K562 (cell line): ENCODE results near the gene PPP1CC. TPM values are rescaled to one million over a fixed set of nuclear protein-coding genes. Genes with fewer than 3 reads are reported as not detected.

ENCODE experiments used
- CEBPG ChIP-seq, 3 experiments: fragments of 200-800 bp in 1 of 3; sonication (Bioruptor generic) in 1 of 3; sonication (generic) in 1 of 3; formaldehyde crosslinking in 1 of 3; IDR thresholded peaks in 2 of 3; conservative IDR thresholded peaks in 1 of 3; 2 replicates each; pipeline versions ENCODE4 v1.6.1 to v1.8.0; 2016 to 2022; ENCODE audit warnings: missing compliant biosample characterization in 2 of 3, missing genetic modification characterization in 2 of 3, mild to moderate bottlenecking in 1 of 3, missing genetic modification reagents in 1 of 3
- ESRRB ChIP-seq: fragments of 250-450 bp; sonication (Bioruptor Pico); IDR thresholded peaks from 2 replicates; pipeline ENCODE4 v1.5.0; 2020; ENCODE audit warnings: mild to moderate bottlenecking, moderate library complexity, borderline replicate concordance
- MAFK ChIP-seq: IDR thresholded peaks from 2 replicates; pipeline ENCODE4 v1.6.1; 2011; ENCODE audit warnings: low read length, improper control_type of control experiment
- POLR3G ChIP-seq: IDR thresholded peaks from 2 replicates; pipeline ENCODE4 v1.6.1; 2011; ENCODE audit not compliant: insufficient read length, insufficient replicate concordance; ENCODE audit errors: extremely low read depth
- RAD21 ChIP-seq, 2 experiments: fragments of 250-450 bp in 1 of 2; fragments of 450-650 bp in 1 of 2; sonication (Bioruptor Pico) in 1 of 2; formaldehyde crosslinking in 1 of 2; IDR thresholded peaks in 1 of 2; conservative IDR thresholded peaks in 1 of 2; 2 replicates each; pipeline versions ENCODE4 v1.4.0 to v1.8.0; 2020 to 2022; ENCODE audit warnings: mild to moderate bottlenecking in 2 of 2, moderate library complexity in 1 of 2
- RB1 ChIP-seq: fragments of 450-650 bp; IDR thresholded peaks from 2 replicates; pipeline ENCODE4 v1.6.1; 2017; ENCODE audit warnings: low read depth, mild to moderate bottlenecking
- SMARCA5 ChIP-seq: fragments of 450-650 bp; IDR thresholded peaks from 2 replicates; pipeline ENCODE4 v1.6.1; 2016
- ZFP30 ChIP-seq: fragments of 250-450 bp; sonication (Bioruptor Pico); IDR thresholded peaks from 2 replicates; pipeline ENCODE4 v1.8.0; 2022; ENCODE audit warnings: moderate library complexity, mild to moderate bottlenecking, inconsistent platforms, borderline replicate concordance
- polyA plus RNA-seq, 8 experiments: library from polyadenylated mRNA; depleted of rRNA in 4 of 8; stranded (reverse) in 5 of 8; unstranded in 3 of 8; fragments of >200 nt; fragmentation: Nextera tagmentation in 2 of 8; fragmentation: Illumina TruSeq in 1 of 8; extraction: Ambion mirVana in 2 of 8; extraction: Trizol in 1 of 8; gene quantifications; 2 replicates each; pipeline versions ENCODE4 v1.2.1 to v1.2.3, GENCODE V29; 2011 to 2014; ENCODE audit warnings: inconsistent platforms in 1 of 8, missing spikeins in 1 of 8
- total RNA-seq, 7 experiments: library from RNA; depleted of rRNA in 6 of 7; stranded (reverse); fragments of >200 nt in 6 of 7; fragmentation: Illumina TruSeq in 2 of 7; extraction: Trizol in 2 of 7; gene quantifications; 2 replicates each; pipeline versions ENCODE4 v1.2.1 to v1.2.3, GENCODE V29; 2011 to 2021; ENCODE audit warnings: low replicate concordance in 1 of 7
- TF ChIP-seq, protein P1 (sequence below): sonication (generic); formaldehyde crosslinking; IDR thresholded peaks from 2 replicates; pipeline ENCODE4 v1.8.0; 2023; ENCODE audit warnings: mild to moderate bottlenecking, missing genetic modification reagents
- TF ChIP-seq, protein P2 (sequence below): fragments of 250-450 bp; sonication (Bioruptor Pico); IDR thresholded peaks from 2 replicates; pipeline ENCODE4 v1.8.0; 2021; ENCODE audit warnings: moderate library complexity, mild to moderate bottlenecking, inconsistent platforms
- TF ChIP-seq, protein P3 (sequence below): fragments of 450-650 bp; IDR thresholded peaks from 2 replicates; pipeline ENCODE4 v1.6.1; 2016; ENCODE audit warnings: mild to moderate bottlenecking, moderate library complexity

Gene PPP1CC
- total and polyA plus RNA-seq, 9 of the 15 experiments (the other 6 are each of a cell fraction or from before 2014, with no cell fraction given), result 67.4 to 286 (median 195) TPM

DNA sequence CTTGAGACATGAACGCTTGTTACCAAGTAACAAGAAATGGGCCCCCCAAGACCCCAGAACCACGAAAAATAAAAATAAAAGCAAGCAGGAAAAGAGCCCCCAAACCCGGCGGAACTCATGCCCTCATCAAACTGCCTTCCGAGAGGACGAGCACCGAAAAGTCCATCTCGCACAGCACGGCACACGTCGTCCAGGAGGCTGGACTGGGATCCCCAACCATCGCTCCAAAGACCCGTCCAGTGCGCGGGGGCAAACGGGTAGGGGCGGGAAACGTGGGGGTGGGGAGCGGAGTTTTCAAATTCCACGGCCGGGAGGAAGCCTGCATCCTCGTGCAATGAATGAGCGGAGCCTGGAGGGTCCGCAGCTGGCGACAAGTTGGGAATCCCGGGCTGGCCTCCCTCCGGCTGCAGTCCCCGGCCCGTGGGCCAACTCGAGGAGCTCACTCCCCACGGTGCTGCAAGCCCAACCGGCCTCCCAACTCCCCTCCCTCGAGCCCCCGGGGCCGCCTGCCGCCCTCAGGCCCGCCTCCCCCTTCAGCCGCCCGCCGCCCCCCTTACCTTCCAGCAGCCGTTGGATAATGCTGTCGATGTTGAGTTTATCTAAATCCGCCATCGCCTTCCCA is 484 bp downstream of the PPP1CC start (continued):
- no peak for TF ChIP-seq POLR3G
- no peak for TF ChIP-seq RAD21 (CRISPR knock-in tag; conservative IDR thresholded peaks at IDR 0.05 in 1 of 2, IDR thresholded peaks at IDR 0.05 in 1 of 2)
- TF ChIP-seq, protein P1, sequence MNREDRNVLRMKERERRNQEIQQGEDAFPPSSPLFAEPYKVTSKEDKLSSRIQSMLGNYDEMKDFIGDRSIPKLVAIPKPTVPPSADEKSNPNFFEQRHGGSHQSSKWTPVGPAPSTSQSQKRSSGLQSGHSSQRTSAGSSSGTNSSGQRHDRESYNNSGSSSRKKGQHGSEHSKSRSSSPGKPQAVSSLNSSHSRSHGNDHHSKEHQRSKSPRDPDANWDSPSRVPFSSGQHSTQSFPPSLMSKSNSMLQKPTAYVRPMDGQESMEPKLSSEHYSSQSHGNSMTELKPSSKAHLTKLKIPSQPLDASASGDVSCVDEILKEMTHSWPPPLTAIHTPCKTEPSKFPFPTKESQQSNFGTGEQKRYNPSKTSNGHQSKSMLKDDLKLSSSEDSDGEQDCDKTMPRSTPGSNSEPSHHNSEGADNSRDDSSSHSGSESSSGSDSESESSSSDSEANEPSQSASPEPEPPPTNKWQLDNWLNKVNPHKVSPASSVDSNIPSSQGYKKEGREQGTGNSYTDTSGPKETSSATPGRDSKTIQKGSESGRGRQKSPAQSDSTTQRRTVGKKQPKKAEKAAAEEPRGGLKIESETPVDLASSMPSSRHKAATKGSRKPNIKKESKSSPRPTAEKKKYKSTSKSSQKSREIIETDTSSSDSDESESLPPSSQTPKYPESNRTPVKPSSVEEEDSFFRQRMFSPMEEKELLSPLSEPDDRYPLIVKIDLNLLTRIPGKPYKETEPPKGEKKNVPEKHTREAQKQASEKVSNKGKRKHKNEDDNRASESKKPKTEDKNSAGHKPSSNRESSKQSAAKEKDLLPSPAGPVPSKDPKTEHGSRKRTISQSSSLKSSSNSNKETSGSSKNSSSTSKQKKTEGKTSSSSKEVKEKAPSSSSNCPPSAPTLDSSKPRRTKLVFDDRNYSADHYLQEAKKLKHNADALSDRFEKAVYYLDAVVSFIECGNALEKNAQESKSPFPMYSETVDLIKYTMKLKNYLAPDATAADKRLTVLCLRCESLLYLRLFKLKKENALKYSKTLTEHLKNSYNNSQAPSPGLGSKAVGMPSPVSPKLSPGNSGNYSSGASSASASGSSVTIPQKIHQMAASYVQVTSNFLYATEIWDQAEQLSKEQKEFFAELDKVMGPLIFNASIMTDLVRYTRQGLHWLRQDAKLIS (CRISPR knock-in tag), result 0 out of 2 replicates have a peak, but pooled peaks have one; percentile 5
- TF ChIP-seq ESRRB (CRISPR knock-in tag), result no peak
- no peak for TF ChIP-seq SMARCA5
- TF ChIP-seq MAFK, result no peak
- TF ChIP-seq, protein P2, sequence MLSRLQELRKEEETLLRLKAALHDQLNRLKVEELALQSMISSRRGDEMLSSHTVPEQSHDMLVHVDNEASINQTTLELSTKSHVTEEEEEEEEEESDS (CRISPR knock-in tag), result no peak
- no peak for TF ChIP-seq ZFP30 (CRISPR knock-in tag)
- no peak for TF ChIP-seq RB1
- TF ChIP-seq, protein P3, sequence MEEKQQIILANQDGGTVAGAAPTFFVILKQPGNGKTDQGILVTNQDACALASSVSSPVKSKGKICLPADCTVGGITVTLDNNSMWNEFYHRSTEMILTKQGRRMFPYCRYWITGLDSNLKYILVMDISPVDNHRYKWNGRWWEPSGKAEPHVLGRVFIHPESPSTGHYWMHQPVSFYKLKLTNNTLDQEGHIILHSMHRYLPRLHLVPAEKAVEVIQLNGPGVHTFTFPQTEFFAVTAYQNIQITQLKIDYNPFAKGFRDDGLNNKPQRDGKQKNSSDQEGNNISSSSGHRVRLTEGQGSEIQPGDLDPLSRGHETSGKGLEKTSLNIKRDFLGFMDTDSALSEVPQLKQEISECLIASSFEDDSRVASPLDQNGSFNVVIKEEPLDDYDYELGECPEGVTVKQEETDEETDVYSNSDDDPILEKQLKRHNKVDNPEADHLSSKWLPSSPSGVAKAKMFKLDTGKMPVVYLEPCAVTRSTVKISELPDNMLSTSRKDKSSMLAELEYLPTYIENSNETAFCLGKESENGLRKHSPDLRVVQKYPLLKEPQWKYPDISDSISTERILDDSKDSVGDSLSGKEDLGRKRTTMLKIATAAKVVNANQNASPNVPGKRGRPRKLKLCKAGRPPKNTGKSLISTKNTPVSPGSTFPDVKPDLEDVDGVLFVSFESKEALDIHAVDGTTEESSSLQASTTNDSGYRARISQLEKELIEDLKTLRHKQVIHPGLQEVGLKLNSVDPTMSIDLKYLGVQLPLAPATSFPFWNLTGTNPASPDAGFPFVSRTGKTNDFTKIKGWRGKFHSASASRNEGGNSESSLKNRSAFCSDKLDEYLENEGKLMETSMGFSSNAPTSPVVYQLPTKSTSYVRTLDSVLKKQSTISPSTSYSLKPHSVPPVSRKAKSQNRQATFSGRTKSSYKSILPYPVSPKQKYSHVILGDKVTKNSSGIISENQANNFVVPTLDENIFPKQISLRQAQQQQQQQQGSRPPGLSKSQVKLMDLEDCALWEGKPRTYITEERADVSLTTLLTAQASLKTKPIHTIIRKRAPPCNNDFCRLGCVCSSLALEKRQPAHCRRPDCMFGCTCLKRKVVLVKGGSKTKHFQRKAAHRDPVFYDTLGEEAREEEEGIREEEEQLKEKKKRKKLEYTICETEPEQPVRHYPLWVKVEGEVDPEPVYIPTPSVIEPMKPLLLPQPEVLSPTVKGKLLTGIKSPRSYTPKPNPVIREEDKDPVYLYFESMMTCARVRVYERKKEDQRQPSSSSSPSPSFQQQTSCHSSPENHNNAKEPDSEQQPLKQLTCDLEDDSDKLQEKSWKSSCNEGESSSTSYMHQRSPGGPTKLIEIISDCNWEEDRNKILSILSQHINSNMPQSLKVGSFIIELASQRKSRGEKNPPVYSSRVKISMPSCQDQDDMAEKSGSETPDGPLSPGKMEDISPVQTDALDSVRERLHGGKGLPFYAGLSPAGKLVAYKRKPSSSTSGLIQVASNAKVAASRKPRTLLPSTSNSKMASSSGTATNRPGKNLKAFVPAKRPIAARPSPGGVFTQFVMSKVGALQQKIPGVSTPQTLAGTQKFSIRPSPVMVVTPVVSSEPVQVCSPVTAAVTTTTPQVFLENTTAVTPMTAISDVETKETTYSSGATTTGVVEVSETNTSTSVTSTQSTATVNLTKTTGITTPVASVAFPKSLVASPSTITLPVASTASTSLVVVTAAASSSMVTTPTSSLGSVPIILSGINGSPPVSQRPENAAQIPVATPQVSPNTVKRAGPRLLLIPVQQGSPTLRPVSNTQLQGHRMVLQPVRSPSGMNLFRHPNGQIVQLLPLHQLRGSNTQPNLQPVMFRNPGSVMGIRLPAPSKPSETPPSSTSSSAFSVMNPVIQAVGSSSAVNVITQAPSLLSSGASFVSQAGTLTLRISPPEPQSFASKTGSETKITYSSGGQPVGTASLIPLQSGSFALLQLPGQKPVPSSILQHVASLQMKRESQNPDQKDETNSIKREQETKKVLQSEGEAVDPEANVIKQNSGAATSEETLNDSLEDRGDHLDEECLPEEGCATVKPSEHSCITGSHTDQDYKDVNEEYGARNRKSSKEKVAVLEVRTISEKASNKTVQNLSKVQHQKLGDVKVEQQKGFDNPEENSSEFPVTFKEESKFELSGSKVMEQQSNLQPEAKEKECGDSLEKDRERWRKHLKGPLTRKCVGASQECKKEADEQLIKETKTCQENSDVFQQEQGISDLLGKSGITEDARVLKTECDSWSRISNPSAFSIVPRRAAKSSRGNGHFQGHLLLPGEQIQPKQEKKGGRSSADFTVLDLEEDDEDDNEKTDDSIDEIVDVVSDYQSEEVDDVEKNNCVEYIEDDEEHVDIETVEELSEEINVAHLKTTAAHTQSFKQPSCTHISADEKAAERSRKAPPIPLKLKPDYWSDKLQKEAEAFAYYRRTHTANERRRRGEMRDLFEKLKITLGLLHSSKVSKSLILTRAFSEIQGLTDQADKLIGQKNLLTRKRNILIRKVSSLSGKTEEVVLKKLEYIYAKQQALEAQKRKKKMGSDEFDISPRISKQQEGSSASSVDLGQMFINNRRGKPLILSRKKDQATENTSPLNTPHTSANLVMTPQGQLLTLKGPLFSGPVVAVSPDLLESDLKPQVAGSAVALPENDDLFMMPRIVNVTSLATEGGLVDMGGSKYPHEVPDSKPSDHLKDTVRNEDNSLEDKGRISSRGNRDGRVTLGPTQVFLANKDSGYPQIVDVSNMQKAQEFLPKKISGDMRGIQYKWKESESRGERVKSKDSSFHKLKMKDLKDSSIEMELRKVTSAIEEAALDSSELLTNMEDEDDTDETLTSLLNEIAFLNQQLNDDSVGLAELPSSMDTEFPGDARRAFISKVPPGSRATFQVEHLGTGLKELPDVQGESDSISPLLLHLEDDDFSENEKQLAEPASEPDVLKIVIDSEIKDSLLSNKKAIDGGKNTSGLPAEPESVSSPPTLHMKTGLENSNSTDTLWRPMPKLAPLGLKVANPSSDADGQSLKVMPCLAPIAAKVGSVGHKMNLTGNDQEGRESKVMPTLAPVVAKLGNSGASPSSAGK, result 0 out of 2 replicates have a peak, but pooled peaks have one; percentile 1
- no peak for TF ChIP-seq CEBPG (CRISPR knock-in tag; IDR thresholded peaks at IDR 0.05)
- TF ChIP-seq CEBPG (tag; conservative IDR thresholded peaks at IDR 0.05 in 1 of 2, IDR thresholded peaks at IDR 0.05 in 1 of 2), result no peak
